ENCODE measurements around the gene PCMTD2.

GRCh38 chr20:64242797-64243475 lies 12.6 kb upstream of the PCMTD2 start:
- TF ChIP-seq BHLHE40 (IDR thresholded peaks at IDR 0.05; ENCODE audit: low read depth, low read length) (no peak), POLR2A (IDR thresholded peaks at IDR 0.05; ENCODE audit: low read length) (no peak), CTCF (IDR thresholded peaks at IDR 0.05) (no peak), MYC (IDR thresholded peaks at IDR 0.05; ENCODE audit: borderline replicate concordance, low read length) (no peak), PBX3 (IDR thresholded peaks at IDR 0.05) (no peak), HDAC2 (IDR thresholded peaks at IDR 0.05) (no peak), ZC3H11A (IDR thresholded peaks at IDR 0.05) (no peak), RFX5 (IDR thresholded peaks at IDR 0.05) (no peak), RCOR1 (IDR thresholded peaks at IDR 0.05; ENCODE audit: low read depth, low read length) (no peak), NR3C1 (IDR thresholded peaks at IDR 0.05) (no peak), MAX (IDR thresholded peaks at IDR 0.05) (no peak), CHD2 (IDR thresholded peaks at IDR 0.05; ENCODE audit: low read length, partially characterized antibody) (no peak), EP300 (IDR thresholded peaks at IDR 0.05) (no peak), MAFK (IDR thresholded peaks at IDR 0.05; ENCODE audit: partially characterized antibody) (no peak)
